ENCODE measurements around the gene SLCO2A1. TPM values are rescaled to one million over a fixed set of nuclear protein-coding genes. Genes with fewer than 3 reads are reported as not detected.

The SLCO2A1 gene
- polyA plus RNA-seq, 1 donor (not counting 4 experiments of a cell fraction or from before 2014, with no cell fraction given) = 0.80 TPM

DNA sequence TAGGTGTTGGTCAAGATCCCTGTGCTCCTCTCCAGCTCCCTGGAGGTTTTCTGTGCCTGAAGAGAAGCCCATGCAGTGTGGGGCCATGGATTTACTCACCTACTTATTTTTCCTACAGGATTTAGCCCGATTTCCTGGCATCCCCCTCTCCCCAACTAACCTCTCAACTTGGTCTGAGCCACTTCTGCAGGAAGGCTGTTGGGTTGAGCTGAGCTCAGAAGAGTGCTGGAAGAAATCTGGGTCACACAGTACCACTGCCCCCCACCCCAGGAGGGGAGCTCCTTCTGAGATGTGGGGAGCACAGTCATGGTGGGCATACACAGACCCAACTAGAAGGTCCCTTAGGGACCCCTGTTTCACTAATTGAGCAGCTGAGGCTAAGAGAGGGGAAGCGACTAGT is 34.4 kb upstream of the SLCO2A1 start:
- H3K9me1 ChIP-seq (ENCODE audit: control insufficient read depth, extremely low read depth, insufficient read depth, low read length) = no peaks in the 10 kb centered on the region
- no peak overlapping the region for H3K4me2 ChIP-seq (ENCODE audit: control insufficient read depth, extremely low read depth, insufficient read depth, low read depth, low read length)
- no peaks in the 10 kb centered on the region for H3K4me1 ChIP-seq (ENCODE audit: control insufficient read depth, extremely low read depth, insufficient read depth, low read length)
- H3K9me3 ChIP-seq (ENCODE audit: control insufficient read depth, low read depth, low read length) = no peaks in the 10 kb centered on the region
- no peaks in the 10 kb centered on the region for H3K79me2 ChIP-seq (ENCODE audit: control insufficient read depth, insufficient read depth, low read length)
- FAIRE-seq (no peak), DNase-seq (ENCODE audit: low read depth, low spot score) (no peak)
- no peak overlapping the region for H3K4me3 ChIP-seq (ENCODE audit: control insufficient read depth in 2 of 3, extremely low read depth in 1 of 3, insufficient read depth in 2 of 3, low read depth in 1 of 3, low read length in 3 of 3)
- no peak overlapping the region for H3K27ac ChIP-seq (ENCODE audit: control insufficient read depth, insufficient read depth, low read length)
- TF ChIP-seq, protein P1, sequence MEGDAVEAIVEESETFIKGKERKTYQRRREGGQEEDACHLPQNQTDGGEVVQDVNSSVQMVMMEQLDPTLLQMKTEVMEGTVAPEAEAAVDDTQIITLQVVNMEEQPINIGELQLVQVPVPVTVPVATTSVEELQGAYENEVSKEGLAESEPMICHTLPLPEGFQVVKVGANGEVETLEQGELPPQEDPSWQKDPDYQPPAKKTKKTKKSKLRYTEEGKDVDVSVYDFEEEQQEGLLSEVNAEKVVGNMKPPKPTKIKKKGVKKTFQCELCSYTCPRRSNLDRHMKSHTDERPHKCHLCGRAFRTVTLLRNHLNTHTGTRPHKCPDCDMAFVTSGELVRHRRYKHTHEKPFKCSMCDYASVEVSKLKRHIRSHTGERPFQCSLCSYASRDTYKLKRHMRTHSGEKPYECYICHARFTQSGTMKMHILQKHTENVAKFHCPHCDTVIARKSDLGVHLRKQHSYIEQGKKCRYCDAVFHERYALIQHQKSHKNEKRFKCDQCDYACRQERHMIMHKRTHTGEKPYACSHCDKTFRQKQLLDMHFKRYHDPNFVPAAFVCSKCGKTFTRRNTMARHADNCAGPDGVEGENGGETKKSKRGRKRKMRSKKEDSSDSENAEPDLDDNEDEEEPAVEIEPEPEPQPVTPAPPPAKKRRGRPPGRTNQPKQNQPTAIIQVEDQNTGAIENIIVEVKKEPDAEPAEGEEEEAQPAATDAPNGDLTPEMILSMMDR (optimal IDR thresholded peaks at IDR 0.05 in 1 of 3, IDR thresholded peaks at IDR 0.05 in 1 of 3, conservative IDR thresholded peaks at IDR 0.05 in 1 of 3; ENCODE audit: extremely low read depth in 1 of 3, insufficient read depth in 2 of 3, low read length in 3 of 3) = no peak
- no peak overlapping the region for H3K9ac ChIP-seq (ENCODE audit: control insufficient read depth, extremely low read depth, insufficient read depth, low read length)
- H3K27me3 ChIP-seq (ENCODE audit: control insufficient read depth, extremely low read depth, insufficient read depth, low read length) = peaks cover 32% of the 10 kb centered on the region
- dilution Hi-C loops (cut with MboI; ENCODE audit: extremely low pct_ligation_motif_present, low sequenced_read_pairs) = no loop called here
- H2AFZ ChIP-seq (ENCODE audit: control insufficient read depth, low read length) = no peak overlapping the region
- no peaks in the 10 kb centered on the region for H4K20me1 ChIP-seq (ENCODE audit: control insufficient read depth, extremely low read depth, insufficient read depth, low read length)
- no peaks in the 10 kb centered on the region for H3K36me3 ChIP-seq (ENCODE audit: control insufficient read depth in 2 of 2, extremely low read depth in 1 of 2, insufficient read depth in 2 of 2, low read length in 2 of 2)

DNA sequence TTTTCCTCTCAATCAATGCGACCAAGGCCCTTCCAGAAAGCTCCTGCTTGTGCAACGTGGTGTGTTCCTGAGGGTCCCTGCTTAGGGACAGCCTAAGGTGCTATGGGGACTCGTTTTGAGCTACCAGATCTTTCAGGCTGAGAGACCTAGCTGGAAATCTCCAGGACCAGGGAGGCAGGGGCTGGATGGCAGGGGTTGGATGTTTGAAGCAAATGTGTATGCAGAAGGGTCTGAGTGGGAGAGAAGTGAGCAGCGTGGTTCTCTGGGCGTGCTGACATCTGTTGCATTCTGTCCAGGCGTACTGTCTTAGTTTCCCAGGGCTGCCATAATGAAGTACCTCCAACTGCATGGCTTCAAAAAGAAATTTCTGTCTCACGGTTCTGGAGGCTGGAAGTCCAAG is 31.7 kb upstream of the SLCO2A1 start:
- FAIRE-seq (no peak), DNase-seq (ENCODE audit: low read depth, low spot score) (no peak)
- Histone ChIP-seq H3K4me1 (ENCODE audit: control insufficient read depth, extremely low read depth, insufficient read depth, low read length) (no peaks in the 10 kb centered on the region), H3K4me2 (ENCODE audit: control insufficient read depth, extremely low read depth, insufficient read depth, low read depth, low read length) (no peak overlapping the region), H3K9ac (ENCODE audit: control insufficient read depth, extremely low read depth, insufficient read depth, low read length) (no peak overlapping the region), H3K27ac (ENCODE audit: control insufficient read depth, insufficient read depth, low read length) (no peak overlapping the region), H3K9me3 (ENCODE audit: control insufficient read depth, low read depth, low read length) (no peaks in the 10 kb centered on the region), H3K4me3 (ENCODE audit: control insufficient read depth in 2 of 3, extremely low read depth in 1 of 3, insufficient read depth in 2 of 3, low read depth in 1 of 3, low read length in 3 of 3) (no peak overlapping the region), H4K20me1 (ENCODE audit: control insufficient read depth, extremely low read depth, insufficient read depth, low read length) (no peaks in the 10 kb centered on the region), H3K79me2 (ENCODE audit: control insufficient read depth, insufficient read depth, low read length) (no peaks in the 10 kb centered on the region), H3K36me3 (ENCODE audit: control insufficient read depth in 2 of 2, extremely low read depth in 1 of 2, insufficient read depth in 2 of 2, low read length in 2 of 2) (no peaks in the 10 kb centered on the region), H2AFZ (ENCODE audit: control insufficient read depth, low read length) (no peak overlapping the region), H3K27me3 (ENCODE audit: control insufficient read depth, extremely low read depth, insufficient read depth, low read length) (peaks cover 44% of the 10 kb centered on the region), H3K9me1 (ENCODE audit: control insufficient read depth, extremely low read depth, insufficient read depth, low read length) (no peaks in the 10 kb centered on the region)
- no peak for TF ChIP-seq EZH2 (IDR thresholded peaks at IDR 0.05; ENCODE audit: low read length)
- TF ChIP-seq, protein P1 (optimal IDR thresholded peaks at IDR 0.05 in 1 of 3, IDR thresholded peaks at IDR 0.05 in 1 of 3, conservative IDR thresholded peaks at IDR 0.05 in 1 of 3; ENCODE audit: extremely low read depth in 1 of 3, insufficient read depth in 2 of 3, low read length in 3 of 3) = no peak
- dilution Hi-C loops (cut with MboI; ENCODE audit: extremely low pct_ligation_motif_present, low sequenced_read_pairs) = no loop called here

Data from keratinocyte (primary cell).